GM19238 (cell line): ENCODE results near the gene MTHFD1L.
"Not testable (repeated sequence)": the region's sequence is repeated elsewhere in the genome, so short reads cannot be mapped to it uniquely, and the experiment has no call there.

Source experiments
- DNase-seq: peaks from one replicate; pipeline ENCODE4 v3.0.0; 2011; ENCODE audit warnings: low spot score; ENCODE audit not compliant: insufficient read length

Gene MTHFD1L

DNA sequence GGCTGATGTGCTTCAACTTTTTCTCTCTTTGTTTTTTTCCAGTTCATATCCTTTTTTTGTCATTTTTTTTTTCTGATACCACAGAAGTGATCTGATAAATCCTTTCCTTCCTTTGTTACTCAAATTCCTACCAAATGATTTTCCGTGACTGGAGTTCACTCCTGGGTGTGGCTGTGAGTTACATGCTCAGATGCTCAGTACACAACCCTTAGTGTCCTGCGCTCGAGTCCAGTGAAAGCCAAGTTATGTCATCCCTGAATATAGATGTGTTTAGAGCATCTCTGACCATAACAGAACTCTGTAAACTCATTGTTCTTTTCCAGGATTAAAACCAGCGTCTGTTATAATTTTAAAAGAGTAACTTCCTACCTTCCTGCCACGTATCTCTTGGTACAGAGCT lies 227.1 kb downstream of the MTHFD1L start:
- DNase-seq = no peak

DNA sequence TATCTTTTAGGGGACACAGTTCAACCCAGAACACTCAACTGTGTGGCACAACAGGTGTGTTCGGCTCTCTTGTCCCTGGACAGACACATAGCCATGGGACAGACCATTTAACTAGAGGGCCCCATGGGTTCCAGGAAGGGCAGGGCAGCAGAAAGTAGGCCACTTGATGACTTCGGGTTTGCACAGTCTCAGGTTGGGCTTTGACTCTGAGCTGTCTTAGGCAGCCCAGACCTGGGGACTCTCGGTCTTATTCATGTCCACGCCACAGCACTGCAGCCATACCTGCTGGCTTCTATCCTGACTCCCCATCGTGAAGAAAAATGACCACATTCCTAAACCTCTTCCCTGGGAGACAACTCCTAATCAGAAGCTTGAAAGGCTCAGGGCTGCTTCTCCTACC lies 228.2 kb downstream of the MTHFD1L start:
- no peak for DNase-seq

DNA sequence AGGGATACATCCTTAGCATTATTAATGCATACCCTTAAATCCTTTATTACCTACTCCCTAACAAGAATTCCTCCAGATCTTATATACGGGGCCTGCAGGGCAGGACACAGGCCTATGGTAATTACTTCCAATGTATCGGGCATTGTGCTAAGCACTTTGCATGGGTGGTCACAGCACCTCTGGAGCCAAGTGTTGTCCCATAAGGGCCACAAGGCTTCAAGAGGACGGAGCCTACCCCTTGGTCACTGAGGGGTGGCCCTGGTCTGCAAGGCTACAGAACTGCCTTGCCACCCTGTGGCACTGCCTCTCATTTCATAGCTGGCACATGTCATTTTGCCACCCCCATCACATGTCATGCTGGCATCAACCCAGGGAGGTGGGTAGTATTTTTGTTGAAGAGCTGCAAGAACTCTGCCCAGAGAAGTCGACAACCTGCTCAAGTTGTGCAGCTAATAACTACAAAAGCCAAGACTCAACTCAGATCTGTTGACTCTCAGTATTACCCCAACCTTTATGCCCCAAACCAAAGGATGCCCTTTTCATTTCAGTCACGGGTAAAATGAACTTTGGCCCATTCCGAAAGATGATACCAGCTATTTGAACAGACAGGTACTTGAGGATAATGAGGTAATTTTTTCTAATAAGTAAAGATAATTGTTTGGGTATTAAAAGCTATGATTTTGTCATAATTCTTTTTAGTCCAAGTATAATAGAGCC lies 230.2 kb downstream of the MTHFD1L start:
- DNase-seq = no peak

DNA sequence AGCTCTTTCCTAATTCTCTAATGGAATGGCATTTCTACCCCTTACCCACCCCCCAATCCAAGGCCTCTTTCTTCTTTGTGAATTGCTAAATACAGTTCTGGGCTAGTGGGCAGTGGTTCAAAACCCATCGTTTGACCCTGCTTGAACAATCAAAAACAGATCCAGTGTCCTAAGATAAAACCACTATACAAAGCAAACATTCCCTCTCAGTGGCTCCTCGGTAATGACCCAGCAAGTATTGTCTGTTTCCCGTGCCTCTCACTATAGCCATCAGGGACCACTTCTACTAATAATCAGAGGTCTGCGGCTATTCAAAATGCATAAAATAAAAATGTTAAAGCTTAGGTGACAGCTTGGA lies 230.7 kb downstream of the MTHFD1L start:
- no peak for DNase-seq

DNA sequence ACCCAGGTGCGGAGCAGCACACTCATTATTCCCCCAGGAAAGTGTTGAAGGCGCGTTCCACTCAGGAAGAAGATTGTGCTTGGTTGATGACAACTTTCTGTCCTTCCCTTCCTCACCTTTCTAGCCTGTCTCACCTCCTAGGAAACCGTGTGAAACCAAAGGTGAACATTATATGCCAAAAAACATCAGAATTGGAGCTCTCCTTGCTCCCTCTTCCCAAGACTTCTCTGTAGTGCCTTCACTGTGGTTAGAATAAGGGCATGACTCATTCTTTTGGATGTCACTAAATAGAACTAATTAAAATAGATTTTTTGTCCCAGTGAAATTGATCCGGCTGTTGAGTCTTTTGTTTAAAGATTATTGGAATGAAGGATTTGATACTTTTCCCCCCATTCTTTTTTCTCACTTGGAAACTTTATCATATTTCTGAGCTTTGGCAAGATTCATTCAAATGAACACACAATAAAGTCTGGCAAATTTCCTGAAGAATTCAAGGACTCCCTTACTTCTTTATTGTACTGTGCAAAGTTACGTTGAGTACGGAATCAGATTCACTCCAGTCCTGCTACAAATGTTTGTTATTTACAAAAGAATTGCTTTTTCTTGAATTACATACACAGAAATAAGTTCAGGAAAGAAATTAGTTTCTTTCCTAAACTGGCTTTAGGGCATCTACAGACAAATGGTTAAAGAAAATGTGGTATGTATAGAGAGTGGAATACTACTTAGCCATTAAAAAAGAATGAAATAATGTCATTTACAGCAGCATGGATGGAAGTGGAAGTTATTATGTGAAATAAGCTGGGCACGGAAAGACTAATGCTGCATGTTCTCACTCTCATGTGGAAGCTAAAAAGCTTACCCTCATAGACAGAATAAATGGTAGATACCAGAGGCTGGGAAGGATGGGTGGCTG lies 231.4 kb downstream of the MTHFD1L start:
- no peak for DNase-seq

DNA sequence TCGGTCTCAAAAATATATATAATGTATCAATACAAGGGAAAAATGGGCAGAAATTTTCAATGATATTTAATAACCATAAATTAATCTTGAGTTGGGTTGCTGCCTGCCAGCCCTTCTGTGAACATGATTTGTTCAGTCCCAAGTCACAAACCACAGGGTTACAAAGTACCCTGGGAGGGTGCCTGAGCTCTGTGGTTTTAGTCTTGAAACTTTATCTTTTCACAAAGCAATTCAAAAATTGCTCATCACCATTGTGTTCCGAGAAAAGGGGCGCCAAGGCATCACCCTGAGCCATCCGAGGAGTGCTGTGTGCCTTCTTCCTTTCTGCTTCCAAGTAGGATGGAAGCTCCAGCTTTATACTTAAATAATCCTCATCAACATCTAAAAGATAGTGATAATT lies 232.7 kb downstream of the MTHFD1L start:
- no peak for DNase-seq

DNA sequence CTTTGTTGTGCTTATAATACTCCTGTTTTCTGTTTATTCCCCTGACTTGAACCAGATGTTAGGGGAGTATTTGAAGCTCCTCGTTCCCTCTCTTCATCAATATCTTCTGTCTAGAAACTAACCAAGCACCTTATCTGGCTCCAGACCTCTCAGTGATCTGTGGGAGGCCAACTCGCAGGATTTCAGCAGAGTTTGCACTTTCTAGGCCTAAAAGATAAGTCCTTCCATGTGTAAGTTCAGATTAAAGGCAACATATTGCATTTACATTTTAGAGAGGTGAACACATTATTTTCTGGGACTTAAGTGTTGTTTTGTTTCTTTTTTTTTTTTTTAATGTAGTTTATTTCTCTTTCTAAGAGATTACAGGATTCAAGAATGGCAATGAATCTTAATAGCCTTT lies 234.8 kb downstream of the MTHFD1L start:
- DNase-seq = no peak

DNA sequence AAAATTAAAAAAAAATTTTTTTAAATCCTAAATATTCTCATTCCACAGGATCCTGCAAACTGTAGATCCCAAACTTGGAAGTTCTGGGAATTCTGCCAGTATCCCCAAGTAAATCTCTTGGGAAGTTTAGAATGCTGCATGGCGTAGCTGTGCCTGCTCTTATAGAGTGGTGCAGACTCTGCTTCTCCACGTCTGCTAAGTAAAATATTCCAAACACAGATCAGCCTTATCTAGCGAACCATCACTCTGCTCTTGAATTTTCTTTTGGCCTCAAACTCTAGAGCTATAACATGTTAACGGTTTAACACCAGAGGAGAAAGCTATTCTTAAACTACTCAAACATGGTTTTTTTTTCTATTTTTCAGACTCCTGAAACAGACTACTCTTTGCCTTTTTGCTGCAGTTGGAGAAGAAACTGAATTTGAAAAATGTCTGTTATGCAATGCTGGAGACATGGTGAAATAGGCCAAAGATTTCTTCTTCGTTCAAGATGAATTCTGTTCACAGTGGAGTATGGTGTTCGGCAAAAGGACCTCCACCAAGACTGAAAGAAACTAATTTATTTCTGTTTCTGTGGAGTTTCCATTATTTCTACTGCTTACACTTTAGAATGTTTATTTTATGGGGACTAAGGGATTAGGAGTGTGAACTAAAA lies 235.8 kb downstream of the MTHFD1L start:
- DNase-seq = no peak

DNA sequence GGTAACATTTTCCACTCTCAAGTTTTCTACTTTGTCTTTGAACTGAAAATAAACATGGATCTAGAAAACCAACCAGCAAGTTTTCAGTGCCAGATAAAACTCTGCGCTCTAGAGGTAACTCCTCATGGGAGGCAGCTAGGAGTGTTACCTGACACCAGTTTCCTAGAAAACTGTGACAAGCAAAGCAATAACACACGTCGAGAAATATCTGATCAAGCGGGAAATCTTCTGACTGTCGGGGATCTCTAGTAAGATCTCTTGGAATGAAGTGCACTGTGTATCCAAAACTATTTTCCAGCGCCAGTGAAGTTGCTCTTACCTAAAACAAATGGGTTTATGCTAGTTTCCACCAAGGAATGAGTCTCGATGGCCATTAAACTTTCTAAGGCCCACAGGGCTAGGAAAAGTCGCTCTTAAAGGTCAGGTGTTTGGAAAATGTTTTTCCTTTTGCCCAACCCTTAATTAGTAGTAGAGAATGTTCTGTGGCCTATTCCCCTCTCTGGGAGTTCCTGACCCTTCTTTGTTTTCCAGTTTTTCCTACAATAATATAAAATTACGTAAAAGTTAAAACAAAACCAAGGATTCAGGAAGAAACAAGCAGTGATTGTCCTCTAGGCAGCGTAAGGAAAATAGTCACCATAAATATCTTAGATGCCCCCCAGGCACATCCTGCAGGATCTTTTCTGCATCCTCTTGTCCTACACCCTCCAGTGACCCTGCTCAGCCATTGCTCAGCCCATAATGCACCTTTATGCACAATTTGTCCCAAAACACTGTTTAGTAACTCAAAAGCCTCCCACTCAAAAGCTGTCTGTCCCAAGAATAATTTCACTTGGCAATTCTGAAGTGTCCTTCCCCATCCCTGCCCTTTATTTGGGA lies 236.6 kb downstream of the MTHFD1L start:
- no peak for DNase-seq

DNA sequence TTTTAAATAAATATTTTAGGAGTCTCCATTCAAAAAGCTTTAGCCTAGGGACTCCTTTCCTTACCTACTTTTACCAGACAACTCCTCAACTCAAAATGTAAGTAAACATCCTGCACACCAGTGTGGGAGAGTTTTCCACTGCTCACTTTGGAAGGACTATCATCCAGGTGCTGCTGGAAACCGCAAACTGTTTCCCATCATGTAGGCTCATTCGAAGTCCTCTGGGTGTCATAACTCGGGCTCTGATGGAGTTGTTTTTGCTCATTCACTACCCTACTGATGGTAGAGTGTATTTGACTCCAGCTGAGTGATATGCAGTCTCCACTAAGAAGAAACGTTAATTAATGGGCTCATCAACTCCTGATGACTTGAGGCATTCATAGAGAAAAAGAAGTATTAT lies 237.8 kb downstream of the MTHFD1L start:
- no peak for DNase-seq

DNA sequence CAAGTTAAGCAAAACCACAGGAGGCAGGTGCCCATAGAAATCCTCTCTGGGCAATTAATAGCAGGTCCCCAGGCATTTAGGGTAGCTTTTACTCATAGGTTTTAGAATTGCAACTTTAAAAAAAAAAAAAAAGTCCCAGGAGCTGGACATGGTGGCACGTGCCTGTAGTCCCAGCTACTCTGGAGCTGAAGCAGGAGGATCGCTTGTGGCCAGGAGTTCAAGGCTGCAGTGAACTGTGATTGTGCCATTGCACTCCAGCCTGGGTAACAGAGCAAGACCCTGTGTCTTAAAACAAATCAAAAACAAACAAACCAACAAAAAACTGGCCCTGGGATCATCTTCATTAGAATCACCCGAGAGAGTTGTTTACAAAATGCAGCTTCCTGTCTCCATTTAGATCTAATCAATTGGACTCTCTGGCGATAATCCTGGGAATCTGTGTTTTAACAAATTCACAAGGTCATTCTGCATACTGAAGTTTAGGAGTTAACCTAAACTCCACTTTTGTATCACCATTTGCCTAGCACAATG lies 242.5 kb downstream of the MTHFD1L start:
- DNase-seq = no peak

DNA sequence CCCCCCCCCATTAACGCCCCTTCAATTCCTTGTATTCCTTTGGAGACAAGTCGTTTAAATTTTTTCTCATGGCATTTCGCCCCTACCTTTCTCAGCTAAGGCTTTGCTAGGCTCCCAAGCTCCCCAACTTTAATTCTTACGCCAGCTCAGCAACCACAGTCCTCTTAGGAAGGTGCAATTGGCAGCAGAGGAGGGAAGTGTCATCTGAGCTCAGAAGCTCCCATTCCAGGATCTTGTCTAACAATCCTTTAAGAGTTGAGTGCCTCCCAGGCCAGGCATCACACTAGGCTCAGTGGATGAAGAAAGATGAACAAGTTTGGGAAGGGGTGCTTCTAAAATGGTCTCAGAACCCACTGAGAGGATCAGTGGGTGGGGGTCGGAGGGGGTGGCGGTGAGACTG lies 243.0 kb downstream of the MTHFD1L start:
- DNase-seq = no peak

DNA sequence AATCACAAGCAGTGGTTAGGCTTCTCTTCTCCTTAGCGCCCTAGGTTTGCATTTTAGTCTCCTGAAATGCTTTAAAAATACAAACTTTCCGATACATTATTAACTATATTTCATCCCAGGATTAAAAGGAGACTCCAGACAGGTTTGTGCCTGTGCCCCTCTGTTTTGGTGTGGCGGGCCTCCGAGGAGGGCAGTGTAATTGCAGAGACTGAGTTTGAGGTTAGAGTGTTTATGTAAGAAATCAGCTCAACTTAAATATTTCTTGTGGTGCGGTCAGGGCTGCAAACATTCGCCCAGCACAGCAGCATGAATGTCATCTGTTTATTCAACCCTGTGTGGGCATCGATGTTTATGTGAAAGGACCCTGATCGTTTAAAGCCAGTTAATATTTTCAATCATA lies 243.9 kb downstream of the MTHFD1L start:
- no peak for DNase-seq

DNA sequence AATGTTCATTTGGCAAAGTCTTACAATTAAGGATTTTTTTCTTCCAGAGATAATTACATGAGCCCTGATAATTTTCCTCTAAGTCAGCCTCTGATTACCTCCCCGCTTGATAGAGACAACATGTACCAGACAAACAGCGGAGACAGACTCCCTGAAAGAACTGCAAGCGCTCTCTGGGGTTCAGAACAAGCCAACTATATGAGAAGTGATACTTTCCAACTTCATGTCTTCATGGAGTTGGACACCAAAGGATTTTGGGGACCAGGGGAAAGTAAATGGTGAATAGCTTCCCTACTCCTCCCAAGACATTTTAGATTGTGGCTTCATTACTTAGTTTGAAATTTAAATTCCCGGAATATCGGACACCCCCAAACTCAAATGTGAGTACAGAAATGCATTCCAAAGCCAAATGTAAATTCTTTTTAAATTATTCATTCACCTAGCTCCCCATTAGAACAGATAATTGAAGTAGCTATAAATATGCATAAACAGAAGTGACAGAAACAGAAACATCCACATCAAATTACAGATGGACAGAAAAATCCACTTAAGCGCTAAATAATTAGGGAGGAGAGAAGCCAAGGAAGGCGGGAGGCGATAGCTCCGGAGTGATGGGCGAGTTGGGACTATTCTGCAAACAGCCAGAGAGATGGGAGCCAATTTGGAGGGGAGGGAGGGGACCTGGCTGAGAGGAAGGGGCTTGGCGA lies 244.5 kb downstream of the MTHFD1L start:
- DNase-seq = no peak

DNA sequence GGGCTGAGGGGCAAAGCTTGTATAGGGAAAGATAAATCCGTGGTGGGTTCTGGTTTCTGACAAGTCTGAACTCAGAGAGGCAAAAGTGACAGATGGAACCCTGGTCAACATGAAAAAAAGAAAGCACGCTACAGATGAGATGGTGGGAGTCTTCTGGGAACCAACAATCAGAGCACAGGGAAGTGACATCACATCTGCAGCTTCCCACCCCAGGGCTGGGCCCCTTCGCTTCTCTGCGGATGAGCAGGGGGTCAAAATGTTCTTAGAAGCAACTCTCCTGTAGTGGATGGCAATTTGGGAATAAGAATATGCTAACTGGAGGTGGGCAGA lies 245.0 kb downstream of the MTHFD1L start:
- DNase-seq = no peak

DNA sequence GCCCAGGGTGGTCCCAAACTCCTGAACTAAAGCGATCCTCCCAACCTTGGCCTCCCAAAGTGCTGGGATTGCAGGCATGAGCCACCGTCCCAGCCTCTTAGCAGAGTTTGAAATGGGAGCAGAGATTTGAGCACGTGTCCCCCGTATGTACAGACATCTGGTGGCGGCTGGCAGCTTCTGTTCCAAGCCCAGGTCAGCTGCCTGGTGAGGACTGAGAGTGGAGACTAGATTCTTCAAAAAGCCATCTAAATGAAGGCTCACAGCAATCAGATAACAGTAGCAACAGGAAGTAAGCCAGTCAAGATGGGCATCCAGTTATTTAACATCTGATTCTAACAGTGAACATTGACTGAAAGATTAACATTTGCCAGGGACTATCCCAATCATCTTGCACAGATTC lies 246.2 kb downstream of the MTHFD1L start:
- DNase-seq = no peak

DNA sequence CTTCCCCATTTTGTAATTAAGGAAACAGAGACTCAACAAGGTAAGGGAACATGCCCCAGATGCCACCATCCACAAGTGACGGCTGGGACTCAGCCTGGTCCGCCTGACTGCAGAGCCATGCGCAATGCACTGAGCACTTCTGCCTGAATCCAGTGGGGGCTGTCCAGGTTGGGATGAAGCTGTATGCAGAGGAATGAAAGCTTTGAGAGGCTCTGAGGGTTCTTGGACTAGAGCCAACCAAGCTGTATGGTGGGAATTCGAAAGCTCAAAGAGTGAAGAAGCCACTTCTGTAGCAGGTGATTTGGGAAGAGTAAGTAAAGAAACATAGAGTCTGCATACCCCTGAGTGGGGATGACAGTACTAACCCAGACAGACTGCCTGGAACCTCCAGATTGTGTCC lies 246.6 kb downstream of the MTHFD1L start:
- DNase-seq = no peak

DNA sequence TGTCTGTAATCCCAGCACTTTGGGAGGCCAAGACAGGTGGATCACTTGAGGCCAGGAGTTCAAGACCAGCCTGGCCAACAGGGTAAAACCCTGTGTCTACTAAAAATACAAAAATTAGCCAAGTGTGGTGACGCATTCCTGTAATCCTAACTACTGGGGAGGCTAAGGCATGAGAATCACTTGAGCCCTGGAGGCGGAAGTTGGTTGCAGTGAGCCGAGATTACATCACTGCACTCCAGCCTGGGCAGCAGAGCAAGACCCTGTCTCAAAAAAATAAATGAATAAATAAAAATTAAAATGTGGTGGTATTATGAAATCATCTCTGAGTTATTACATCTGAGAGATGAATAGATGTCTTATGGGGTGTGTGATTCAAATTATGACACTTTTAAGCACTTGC lies 247.4 kb downstream of the MTHFD1L start:
- not testable (repeated sequence) for DNase-seq

DNA sequence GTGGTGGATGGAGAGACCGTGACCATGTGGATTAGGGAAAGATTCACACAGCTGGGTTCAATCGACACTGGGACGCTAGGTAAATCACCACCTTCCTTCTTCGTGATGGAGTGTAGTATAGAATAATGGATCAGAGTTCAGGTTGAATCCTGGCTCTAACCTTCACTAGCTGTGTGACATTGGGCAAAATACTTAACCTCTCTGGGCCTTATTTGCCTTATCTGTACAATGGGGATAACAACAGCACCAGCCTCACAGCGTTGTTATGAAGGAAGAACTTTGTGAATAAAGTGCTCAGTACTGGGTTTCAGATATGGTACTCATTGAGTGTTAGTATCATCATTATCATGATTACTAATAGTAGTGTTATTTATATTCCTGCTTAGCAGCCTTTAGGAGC lies 248.1 kb downstream of the MTHFD1L start:
- no peak for DNase-seq

DNA sequence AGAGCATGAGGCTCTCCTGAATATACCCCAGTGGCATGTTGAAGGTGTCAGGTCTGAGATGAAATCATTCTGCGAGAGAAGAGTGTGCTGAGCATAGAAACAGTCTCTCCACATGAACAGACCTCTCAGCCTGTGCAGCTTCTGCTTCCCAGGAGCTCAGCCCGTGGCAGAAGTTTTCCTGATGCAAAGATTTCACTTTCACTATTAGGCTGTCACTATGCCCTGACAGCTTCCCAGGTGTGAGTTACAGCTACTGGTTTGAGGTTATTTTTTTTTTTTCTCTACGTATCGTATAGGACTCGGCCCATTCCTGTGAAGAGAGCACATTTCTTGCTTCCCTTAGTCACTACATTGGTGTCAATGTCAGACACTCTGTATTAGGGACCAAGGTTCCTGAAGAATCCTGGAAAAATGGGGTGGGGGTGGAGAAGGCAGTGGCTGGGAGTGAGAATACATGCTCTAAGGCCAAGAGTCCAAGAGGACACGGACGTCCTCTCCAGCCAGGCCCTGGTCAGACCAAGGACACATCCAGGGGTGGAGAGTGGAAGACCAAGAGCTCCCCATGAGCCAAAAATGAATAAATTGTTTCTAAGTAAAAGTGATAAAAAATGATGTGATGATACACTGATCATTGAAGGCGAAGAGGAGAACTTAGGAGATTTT lies 253.1 kb downstream of the MTHFD1L start:
- DNase-seq = no peak
